Epithelial cell of prostate (primary cell): Measurements from ENCODE around the gene WDFY2.
"Not testable (repeated sequence)": the region's sequence is repeated elsewhere in the genome, so short reads cannot be mapped to it uniquely, and the experiment has no call there.

ENCODE experiments used
- DNase-seq: peaks from one replicate; pipeline ENCODE4 v3.0.0-alpha.2; 2011; ENCODE audit warnings: low read depth, low spot score
- H3K27ac ChIP-seq: fragments of 450-650 bp; 2 replicates; pipeline ENCODE4 v1.5.1; 2017; ENCODE audit warnings: mild to moderate bottlenecking

The WDFY2 gene, protein sequence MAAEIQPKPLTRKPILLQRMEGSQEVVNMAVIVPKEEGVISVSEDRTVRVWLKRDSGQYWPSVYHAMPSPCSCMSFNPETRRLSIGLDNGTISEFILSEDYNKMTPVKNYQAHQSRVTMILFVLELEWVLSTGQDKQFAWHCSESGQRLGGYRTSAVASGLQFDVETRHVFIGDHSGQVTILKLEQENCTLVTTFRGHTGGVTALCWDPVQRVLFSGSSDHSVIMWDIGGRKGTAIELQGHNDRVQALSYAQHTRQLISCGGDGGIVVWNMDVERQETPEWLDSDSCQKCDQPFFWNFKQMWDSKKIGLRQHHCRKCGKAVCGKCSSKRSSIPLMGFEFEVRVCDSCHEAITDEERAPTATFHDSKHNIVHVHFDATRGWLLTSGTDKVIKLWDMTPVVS

DNA sequence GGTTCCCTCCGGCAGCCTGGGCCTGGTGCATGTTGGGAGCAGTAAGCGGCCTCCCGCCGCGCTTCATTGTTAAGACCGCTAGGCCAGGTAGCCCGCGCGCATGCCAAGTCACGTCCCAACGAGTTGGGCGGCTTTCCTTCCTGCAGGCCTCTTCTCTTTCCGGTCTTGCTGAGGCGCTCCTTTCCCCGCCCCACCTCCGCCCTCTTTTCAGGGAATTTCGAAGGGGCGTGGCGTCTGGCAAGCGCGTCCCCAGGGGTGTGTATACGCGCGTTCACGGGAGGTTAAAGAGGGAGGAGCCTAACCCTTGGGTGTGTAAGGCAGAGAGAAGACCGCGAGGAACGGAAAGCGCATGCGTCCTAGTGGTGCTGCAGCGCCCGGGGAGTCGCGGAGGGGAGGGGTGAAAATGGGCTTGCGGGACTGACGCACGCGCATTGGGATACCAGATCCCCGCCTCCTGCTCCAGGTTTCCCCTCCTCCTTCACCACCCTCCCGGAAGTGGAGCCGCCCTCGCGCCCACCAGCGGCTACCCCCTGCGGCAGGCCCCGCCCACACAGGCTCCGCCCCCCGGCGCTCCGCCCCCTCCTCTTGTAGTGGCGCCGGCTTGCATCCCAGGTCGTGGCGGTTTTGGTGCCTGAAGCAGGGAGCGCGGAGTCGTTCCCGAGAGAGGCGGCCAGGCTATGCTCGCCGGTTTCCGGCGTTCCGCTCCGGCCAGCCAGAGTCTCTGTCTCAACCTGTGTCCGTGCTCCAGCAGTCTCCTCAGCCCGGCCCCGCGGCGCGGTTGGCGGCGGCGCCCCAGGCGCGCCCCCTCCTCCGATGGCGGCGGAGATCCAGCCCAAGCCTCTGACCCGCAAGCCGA is at the start of gene WDFY2:
Gene WDFY2, plus strand, starts transcription at position 588 of the 856 bp plus-strand sequence. Its CDS starts 226 bp downstream, at position 814.
- peak; percentile 99 for DNase-seq
- H3K27ac ChIP-seq, result peak within 1 kb of the TSS; percentile 98

DNA sequence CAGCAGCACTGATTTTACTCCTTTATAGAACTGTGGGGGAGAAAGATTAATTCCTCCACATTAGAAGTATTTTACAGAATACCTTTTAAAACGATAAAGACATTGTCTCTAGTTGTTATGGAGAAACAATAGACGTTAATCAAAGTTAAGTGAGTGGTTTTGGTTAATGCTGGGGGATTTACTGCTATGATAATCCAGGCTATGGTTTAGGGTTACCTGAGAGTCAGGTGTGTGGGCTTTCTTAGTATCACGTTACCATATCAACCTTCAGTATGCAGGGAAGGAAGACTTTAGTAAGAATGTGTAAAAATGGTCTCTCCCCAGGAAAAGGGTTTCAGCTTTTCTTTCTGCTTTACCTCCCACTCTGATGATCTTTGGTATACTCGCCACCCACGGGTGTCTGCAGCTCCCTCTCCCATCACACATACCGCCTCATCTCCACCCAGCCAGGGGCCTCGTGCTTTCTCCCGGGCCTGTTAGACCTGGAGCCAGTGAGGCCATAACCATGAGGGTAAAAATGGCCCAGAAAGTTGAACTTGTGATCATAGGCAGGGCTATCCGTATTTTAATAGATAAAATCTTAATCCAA is 45.6 kb upstream of the WDFY2 start:
- no peak for DNase-seq
- no peak overlapping the region for H3K27ac ChIP-seq

DNA sequence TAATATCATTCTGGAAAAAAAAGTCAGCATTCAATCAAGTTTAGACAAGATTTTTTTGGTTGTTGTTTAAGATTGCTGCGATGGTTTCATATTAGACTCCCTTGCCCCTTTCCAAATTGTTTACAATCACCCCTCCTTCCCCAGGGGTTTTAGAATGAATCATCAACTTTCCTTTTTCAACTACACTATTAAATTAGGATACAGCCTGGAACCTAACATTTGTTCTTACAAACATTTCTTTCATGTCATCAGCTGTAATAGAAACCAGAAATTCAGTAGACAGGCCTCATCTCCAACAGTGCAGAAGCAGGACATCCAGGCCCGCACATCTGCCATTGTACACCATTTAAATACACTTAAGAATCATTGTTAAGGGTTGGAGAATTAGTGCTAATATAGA is 44.4 kb upstream of the WDFY2 start:
- DNase-seq, result no peak
- no peak overlapping the region for H3K27ac ChIP-seq

DNA sequence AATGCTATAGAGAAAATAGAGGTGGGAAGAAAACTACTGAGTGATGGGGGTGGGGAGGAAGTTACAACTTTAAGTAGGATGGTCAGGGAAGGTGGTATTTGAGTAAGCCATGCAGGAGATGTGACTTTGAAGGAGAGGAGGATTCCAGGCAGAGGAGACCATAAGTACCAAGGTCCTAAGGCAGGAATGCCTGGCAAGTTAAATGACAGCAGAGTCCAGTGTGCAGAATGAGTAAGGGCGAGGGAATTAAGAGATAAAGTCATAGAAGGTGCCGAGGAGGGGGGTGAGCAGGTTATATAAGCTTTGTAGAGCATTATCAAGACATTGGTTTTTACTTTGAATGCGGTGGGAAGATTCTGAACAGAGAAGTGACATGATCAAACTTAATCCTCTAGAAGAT is 43.2 kb upstream of the WDFY2 start:
- DNase-seq, result no peak

DNA sequence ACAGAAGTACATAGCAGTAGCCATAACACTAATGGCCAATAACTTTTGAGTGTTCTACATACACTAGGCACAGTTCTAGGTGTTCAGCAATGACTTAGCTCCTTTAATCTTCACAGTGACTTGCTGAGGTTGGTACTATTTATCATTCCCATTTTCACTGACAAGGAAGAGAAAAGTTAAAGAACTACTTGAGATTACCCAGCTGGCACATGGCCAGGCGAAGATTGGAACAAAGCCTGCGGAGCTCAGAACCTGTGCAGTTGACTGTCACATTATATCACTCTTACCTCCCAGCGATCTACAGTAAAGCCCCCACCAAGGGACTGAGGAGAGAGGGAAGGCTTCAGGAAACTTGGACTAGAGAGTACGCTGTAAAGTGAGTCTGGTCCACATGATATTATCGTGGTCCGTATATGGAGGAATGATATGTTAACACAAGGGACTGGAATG is 42.4 kb upstream of the WDFY2 start:
- DNase-seq, result no peak
- H3K27ac ChIP-seq, result no peak overlapping the region

More for the DNA sequence above, 43.2 kb upstream of the WDFY2 start:
- no peak overlapping the region for H3K27ac ChIP-seq

DNA sequence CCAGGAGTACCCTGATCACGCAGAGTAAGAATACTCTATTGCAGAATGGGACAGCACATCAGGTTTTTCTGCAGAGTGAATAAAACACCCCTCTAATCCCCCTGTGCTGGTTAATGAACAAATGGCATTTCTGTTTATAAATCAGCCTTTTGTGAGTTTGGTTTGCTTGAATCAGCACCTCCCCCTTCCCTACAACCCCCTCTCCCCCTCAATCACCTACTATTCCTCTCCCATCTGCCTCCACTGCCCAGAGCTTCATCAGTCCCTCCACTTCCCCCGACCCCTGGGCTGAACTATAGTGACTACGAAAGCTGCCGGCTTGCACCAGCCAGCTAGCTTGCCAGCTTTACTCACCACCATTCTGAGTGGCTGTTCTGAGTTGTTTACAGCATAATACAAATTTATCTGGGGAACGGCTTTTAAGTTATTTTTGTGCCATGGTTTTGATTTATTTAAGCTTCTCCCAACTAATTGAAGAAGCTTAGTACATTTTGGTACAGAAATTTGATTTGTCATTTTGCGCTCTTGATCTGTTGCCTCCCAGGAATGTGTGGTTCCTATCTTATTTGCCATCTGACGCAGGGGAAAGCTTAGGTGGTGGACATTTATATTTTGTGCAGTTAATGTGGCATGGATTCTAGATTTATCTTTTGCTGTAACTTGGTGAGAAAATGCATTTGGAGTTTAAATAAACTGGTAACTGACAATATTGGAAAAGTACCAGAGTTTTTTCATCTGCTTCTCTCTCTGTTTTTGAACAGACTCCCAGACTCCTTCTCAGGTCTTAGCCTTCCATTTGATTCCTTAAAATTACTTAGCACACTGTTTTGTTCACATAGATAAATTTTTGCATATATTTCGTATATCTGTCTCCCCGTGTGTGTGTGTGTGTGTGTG is 41.7 kb upstream of the WDFY2 start:
- H3K27ac ChIP-seq, result peak overlapping the region; percentile 1

DNA sequence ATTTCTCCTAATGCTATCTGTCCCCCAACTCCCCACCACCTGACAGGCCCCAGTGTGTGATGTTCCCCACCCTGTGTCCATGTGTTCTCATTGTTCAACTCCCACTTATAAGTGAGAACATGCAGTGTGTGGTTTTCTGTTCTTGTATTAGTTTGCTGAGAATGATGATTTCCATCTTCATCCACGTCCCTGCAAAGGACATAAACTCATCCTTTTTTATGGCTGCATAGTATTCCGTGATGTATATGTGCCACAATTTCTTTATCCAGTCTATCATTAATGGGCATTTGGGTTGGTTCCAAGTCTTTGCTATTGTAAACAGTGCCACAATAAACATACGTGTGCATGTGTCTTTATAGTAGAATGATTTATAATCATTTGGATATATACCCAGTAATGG is 38.8 kb upstream of the WDFY2 start:
- H3K27ac ChIP-seq, DNase-seq: not testable (repeated sequence)

More for the DNA sequence above, 41.7 kb upstream of the WDFY2 start:
- DNase-seq, result no peak

DNA sequence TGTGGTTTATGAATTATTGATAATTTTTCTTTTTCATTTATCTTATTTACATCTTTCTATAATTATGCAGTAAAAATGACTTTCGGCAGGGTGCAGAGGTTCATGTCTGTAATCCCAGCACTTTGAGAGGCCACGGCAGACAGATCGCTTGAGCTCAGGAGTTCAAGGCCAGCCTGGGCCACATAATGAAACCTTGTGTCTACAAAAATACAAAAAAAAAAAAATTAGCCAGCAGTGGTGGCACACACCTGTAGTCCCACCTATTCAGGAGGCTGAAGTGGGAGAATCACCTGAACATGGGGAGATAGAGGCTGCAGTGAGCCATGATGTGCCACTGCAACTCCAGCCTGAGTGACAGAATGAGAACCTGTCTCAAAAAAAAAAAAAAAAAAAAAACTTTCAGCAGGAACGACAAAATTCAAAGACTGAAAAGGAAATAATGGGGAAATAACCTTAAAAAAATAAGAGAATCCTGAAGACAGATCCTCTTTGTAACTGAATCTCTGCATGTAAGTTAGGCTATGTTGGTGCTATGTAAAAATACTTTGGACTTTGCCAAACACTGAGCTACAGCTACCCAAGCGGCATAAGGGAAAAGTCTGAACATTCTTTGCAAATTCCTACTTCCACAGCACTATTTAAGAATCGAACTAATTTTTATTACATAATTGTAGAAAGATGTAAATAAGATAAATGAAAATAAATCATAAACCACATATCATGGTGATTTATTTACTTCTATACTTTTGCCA is 36.7 kb upstream of the WDFY2 start:
- H3K27ac ChIP-seq, result no peak overlapping the region
- no peak for DNase-seq

DNA sequence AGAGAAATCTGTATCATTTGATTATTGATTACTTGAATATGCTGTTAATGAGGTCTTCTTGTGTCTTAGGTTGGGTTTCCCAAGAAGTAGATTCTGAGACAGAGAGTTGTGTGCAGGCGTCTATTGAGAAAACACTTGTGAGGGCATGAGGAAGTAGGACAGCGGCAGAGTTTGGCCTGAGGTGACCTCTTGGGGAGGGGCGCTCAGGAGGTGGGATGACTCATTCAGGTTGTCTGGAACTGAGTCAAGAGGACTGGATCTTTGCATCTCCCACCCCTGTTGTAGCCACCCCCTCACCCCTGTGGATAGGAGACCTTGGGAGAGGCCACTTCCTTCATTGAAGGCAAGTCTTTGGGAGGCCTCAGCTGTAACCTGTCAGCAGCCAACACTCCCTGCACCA is 35.2 kb upstream of the WDFY2 start:
- H3K27ac ChIP-seq, result peak overlapping the region; percentile 69
- no peak for DNase-seq

DNA sequence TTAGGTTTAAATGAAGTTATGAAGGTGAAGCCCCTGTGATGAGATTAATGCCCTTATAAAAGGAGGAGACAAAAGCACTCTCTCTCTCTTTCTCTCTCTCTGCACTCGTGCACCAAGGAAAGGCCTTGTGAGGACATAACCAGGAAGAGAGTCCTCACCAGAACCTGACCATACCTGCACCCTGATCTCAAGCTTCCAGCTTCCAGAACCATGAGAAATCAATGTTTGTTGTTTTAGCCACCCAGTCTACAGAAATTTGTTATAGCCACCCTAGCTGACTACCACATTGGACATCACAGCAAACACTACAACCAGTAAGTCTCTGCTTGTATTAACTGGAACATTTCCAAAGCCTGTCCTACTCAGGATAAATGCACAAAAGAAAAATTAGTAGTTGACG is 34.7 kb upstream of the WDFY2 start:
- H3K27ac ChIP-seq, result peak overlapping the region; percentile 69
- no peak for DNase-seq

DNA sequence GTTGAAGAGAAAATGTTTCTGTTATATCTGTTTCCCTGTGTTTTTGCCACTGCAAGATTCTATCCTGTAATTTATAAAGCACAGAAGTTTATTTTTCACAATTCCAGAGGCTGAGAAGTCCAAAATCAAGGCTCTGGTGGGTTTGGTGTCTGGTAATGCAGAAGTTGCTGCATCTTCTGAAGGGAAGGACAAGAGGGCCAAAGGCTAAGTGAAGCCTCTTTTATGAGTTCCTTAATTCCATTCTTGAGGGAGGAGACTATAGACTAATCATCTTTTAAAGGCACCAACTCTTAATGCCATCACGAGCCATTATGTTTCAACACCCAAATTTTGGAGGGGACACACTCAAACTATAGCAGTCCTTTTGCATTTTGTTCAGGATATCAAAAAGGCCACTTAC is 34.1 kb upstream of the WDFY2 start:
- H3K27ac ChIP-seq, result peak overlapping the region; percentile 69
- no peak for DNase-seq

DNA sequence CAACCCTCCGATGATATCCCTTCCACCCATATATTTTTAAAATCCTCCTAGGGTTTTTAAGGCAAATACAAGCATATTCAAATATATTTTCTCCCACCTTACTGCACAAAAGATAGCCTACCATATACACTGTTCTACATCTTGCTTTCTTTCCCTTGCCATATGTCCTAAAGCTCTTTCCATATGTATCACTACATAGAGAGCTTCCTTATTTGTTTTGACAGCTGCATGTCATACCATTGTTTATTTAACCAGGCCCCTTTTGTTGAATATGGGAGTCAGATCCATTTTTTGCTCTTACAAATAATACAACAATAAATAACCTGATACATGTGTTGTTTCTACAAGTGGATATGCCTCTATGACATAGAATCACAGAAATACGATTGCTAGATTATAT is 32.8 kb upstream of the WDFY2 start:
- no peak overlapping the region for H3K27ac ChIP-seq
- DNase-seq, result no peak

DNA sequence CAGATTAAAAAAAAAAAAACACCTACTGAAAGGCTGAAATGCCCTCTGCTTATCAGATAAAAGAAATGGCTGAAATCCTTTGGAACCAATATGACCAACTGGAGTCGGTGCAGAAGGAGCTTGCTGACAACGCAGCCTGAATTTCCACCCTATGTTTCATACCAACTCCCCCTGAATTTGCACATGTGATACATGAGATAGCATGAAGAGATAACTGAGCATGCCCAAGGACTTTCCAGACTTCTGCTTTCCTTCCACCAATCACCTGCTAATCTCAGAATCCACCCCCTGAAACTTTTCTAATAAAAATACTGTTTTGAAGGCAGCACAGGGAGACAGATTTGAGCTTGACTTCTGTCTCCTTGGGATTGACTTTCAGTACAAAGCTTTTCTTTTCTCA is 32.2 kb upstream of the WDFY2 start:
- no peak overlapping the region for H3K27ac ChIP-seq
- no peak for DNase-seq

DNA sequence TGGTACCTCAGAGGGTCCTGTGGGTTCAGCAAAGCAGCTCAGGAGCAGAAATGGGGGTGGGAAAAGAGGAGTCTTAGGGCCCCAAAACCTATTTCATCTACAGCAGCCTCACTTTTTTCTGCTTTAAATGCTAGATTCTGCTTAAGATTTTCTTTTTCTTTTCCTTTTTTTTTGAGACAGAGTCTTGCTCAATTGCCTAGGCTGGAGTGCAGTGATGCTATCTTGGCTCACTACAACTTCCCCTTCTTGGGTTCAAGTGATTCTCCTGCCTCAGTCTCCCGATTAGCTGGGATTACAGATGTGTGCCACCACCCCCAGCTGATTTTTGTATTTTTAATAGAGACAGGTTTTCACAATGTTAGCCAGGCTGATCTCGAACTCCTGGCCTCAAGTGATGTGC is 30.7 kb upstream of the WDFY2 start:
- no peak for DNase-seq
- H3K27ac ChIP-seq, result no peak overlapping the region

DNA sequence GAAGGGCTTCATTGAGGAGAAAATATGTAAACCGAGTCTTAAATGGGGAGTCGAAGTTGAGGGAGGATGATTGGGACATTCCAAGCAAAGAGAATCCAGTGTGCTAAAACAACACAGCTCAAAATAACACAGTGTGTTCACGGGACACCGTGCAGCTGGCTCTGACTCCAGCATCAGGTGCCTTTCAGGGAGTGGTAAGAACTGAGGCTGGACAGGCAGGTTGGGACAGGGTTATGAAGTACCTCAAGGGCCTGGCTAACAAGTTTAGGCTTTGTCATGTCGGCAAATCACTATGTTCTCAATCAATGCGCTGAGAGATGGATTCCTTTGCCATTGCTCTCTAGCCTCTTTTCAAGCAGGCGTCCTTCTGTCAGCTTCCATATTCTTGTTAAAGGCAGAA is 27.5 kb upstream of the WDFY2 start:
- DNase-seq, result peak; percentile 95
- peak overlapping the region; percentile 92 for H3K27ac ChIP-seq

DNA sequence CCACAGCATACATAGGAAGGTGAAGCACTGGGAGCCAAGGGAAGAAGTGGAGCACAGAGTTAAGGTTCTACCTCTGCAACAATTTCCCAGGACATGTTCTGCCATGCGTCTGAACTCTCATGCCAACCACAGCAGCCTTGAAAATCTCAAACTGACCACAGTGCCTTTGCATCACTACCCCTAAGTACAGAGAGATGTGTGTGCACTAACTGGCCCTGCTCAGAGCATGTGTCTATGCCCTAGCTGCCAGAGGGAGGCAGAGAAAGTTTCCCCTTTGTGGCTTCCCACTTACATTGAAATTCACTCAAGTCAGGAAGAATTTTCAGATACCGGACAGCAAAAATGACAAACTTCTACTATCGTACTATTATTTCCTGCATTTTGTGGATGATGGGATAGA is 26.8 kb upstream of the WDFY2 start:
- no peak for DNase-seq
- H3K27ac ChIP-seq, result peak overlapping the region; percentile 92

DNA sequence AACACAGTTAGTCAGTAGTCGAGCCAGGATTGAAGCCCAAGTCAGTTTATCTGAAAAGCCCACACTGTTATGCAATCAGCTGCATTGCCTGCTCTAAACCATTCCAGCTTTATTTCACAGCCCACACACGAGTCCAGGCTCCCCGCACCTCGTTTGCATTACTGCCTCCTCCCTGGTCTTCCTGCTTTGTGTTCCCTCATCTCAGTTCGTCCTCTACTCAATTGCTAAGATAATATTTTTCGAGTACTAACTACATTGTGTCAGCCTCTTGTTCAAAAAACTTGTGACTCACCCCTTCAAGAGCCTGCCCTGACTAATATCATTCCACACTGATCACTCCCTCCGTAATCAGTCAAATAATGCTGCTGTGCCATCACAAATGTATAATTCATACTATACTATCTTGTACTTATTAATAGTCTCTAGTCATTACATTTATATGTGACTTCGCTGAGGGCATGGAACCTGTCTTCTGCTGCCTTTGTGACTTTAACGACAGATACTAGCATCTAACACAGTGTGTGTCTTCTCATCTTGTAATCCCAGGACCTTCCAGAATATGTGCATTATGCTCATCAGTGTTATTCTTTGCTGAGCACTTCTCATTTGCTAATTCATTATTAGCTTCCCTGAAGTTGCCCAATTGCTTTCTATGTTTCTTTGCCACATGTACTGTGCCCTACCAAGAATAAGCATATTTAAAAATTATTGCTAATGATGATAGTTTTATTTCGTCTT is 26.2 kb upstream of the WDFY2 start:
- H3K27ac ChIP-seq, result peak overlapping the region; percentile 92
- DNase-seq, result peak; percentile 64

DNA sequence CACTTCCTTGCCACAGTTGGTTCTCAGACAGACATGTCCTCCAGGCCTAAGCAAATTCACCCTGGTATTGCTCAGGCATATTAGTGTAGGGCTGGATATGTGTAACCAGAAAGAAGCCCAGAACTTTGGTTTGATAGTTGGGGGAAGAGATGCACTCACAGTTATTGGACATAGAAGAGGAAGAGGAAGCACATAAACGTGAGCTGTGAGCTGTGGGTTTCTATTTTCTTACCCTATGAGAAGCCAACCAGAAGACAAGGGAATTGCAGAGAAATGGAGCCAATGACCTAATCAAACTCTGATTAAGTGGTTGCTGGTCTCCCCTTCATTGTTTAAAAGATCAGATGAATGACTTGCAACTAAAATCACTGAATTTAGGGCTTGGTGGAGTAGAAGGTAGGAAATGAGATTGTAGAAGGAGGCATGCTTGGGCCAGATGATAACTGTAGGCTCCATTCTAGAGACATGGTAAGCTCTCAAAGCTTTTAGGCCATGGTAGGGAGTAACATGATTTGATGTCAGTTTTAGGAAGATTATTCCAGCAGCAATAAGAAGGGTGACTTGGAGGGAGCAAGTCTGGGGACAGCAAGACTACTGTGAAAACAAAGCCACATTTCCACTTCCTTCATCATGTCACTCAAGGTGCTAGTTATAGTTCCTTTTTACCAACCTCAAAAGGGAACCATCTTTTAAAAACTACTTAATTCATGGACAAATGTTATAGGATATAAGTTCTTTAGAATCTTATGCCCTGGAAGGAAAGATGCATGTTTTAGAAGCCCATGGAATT is 24.1 kb upstream of the WDFY2 start:
- no peak overlapping the region for H3K27ac ChIP-seq
- no peak for DNase-seq
